H1 (cell line): ENCODE results near the gene MAGEA9B. TPM values are rescaled to one million over a fixed set of nuclear protein-coding genes. Genes with fewer than 3 reads are reported as not detected.

Source experiments
- CTCF ChIA-PET: fragments of 300-600 bp; sonication (Branson Sonifier 250); formaldehyde crosslinking; loops from one replicate; lab custom pipeline; 2021; ENCODE audit not compliant: partially characterized antibody; lab: Charles Lee
- POLR2A ChIA-PET: fragments of 300-600 bp; sonication (Branson Sonifier 250); formaldehyde crosslinking; loops from one replicate; lab custom pipeline; 2021; ENCODE audit warnings: inconsistent platforms; ENCODE audit not compliant: partially characterized antibody; lab: Charles Lee
- DNase-seq, 2 experiments: peaks; one replicate each; pipeline versions ENCODE4 v3.0.0 to v3.0.0-alpha.2; 2010 to 2022; ENCODE audit warnings: low spot score in 2 of 2, low read depth in 1 of 2, mixed read lengths in 1 of 2
- FAIRE-seq: peaks from 2 replicates; lab custom pipeline; 2011; peaks lifted over from hg19 to GRCh38; lab: Jason Lieb, UNC
- H2AFZ ChIP-seq: 2 replicates; pipeline ENCODE4 v1.8.1; 2012; ENCODE audit warnings: low read length, inconsistent platforms
- H2AK5ac ChIP-seq: 2 replicates; pipeline ENCODE4 v1.6.1; 2013; ENCODE audit warnings: low read depth, low read length
- H2BK120ac ChIP-seq: replicated peaks from 2 replicates; pipeline ENCODE3; 2013; ENCODE audit warnings: low read depth, low read length, inconsistent platforms
- H2BK12ac ChIP-seq: 2 replicates; pipeline ENCODE4 v1.6.1; 2013; ENCODE audit warnings: low read depth, low read length
- H2BK15ac ChIP-seq: 2 replicates; pipeline ENCODE4 v1.6.1; 2013; ENCODE audit warnings: low read length
- H2BK20ac ChIP-seq: 2 replicates; pipeline ENCODE4 v1.6.1; 2013; ENCODE audit warnings: low read length
- H2BK5ac ChIP-seq: 2 replicates; pipeline ENCODE4 v1.6.1; 2013; ENCODE audit warnings: low read depth, low read length
- H3K14ac ChIP-seq: 2 replicates; pipeline ENCODE4 v1.6.1; 2013; ENCODE audit warnings: inconsistent platforms; ENCODE audit not compliant: insufficient read length
- H3K18ac ChIP-seq: 2 replicates; pipeline ENCODE4 v1.6.1; 2013; ENCODE audit warnings: low read length; ENCODE audit errors: extremely low read depth
- H3K23ac ChIP-seq: 2 replicates; pipeline ENCODE4 v1.6.1; 2013; ENCODE audit warnings: inconsistent platforms; ENCODE audit not compliant: insufficient read length
- H3K23me2 ChIP-seq: 2 replicates; pipeline ENCODE4 v1.6.1; 2013; ENCODE audit warnings: low read depth, low read length
- H3K27ac ChIP-seq: 2 replicates; pipeline ENCODE4 v1.6.1; 2011; ENCODE audit warnings: low read depth, low read length, inconsistent platforms
- H3K27me3 ChIP-seq, 4 experiments: replicated peaks in 1 of 4; 1 replicate in 1 of 4; 2 replicates in 3 of 4; pipeline versions ENCODE4 v1.6.1 to v1.8.1; 2011 to 2013; ENCODE audit warnings: low read length in 3 of 4, mild to moderate bottlenecking in 3 of 4, inconsistent platforms in 2 of 4, mixed read lengths in 2 of 4, moderate library complexity in 1 of 4; ENCODE audit not compliant: control insufficient read depth in 3 of 4, insufficient read depth in 3 of 4; ENCODE audit errors: extremely low read depth in 1 of 4
- H3K36me3 ChIP-seq, 4 experiments: 2 replicates each; pipeline versions ENCODE4 v1.6.1 to v1.8.1; 2011 to 2013; ENCODE audit warnings: mild to moderate bottlenecking in 4 of 4, low read length in 3 of 4, moderate library complexity in 2 of 4, control low read depth in 1 of 4, inconsistent platforms in 1 of 4; ENCODE audit not compliant: insufficient read depth in 4 of 4, control insufficient read depth in 2 of 4
- H3K4ac ChIP-seq: replicated peaks from 2 replicates; pipeline ENCODE3; 2013; ENCODE audit warnings: low read length, low read depth, mixed read lengths, inconsistent platforms; ENCODE audit not compliant: insufficient read length
- H3K4me1 ChIP-seq, 4 experiments: replicated peaks in 1 of 4; 1 replicate in 1 of 4; 2 replicates in 3 of 4; pipeline versions ENCODE4 v1.6.1 to v1.8.1; 2011 to 2013; ENCODE audit warnings: low read length in 3 of 4, inconsistent platforms in 2 of 4, mixed read lengths in 1 of 4; ENCODE audit not compliant: insufficient read depth in 4 of 4, control insufficient read depth in 3 of 4
- H3K4me2 ChIP-seq, 2 experiments: 2 replicates each; pipeline versions ENCODE4 v1.6.1 to v1.8.1; 2011 to 2013; ENCODE audit warnings: low read depth in 2 of 2, low read length in 2 of 2, control low read depth in 1 of 2, inconsistent platforms in 1 of 2, mild to moderate bottlenecking in 1 of 2; ENCODE audit not compliant: insufficient read depth in 1 of 2
- H3K4me3 ChIP-seq, 4 experiments: fragments of 200-600, 300-600 bp in 1 of 4; sonication (generic), shearing (Covaris generic), sonication (Bioruptor Twin) in 1 of 4; 2 replicates each; pipeline versions ENCODE4 v1.5.1 to v1.8.1; 2011 to 2016; ENCODE audit warnings: low read length in 4 of 4, low read depth in 3 of 4, control low read depth in 2 of 4, inconsistent platforms in 2 of 4, mild to moderate bottlenecking in 2 of 4, mixed read lengths in 1 of 4, moderate library complexity in 1 of 4; ENCODE audit not compliant: insufficient read depth in 2 of 4; ENCODE audit errors: extremely low read depth in 1 of 4
- H3K56ac ChIP-seq: replicated peaks from 2 replicates; pipeline ENCODE3; 2013; ENCODE audit warnings: low read depth, mild to moderate bottlenecking, mixed read lengths, low read length, inconsistent platforms; ENCODE audit not compliant: insufficient read length
- H3K79me1 ChIP-seq: 2 replicates; pipeline ENCODE4 v1.6.1; 2013; ENCODE audit warnings: low read depth, low read length, control low read depth
- H3K79me2 ChIP-seq, 2 experiments: 2 replicates each; pipeline versions ENCODE4 v1.6.1 to v1.8.1; 2012 to 2013; ENCODE audit warnings: low read length in 2 of 2, mild to moderate bottlenecking in 2 of 2, inconsistent platforms in 1 of 2; ENCODE audit not compliant: insufficient read depth in 2 of 2, control insufficient read depth in 1 of 2
- H3K9ac ChIP-seq, 4 experiments: replicated peaks in 1 of 4; 1 replicate in 1 of 4; 2 replicates in 3 of 4; pipeline versions ENCODE4 v1.6.1 to v1.8.1; 2011 to 2013; ENCODE audit warnings: low read depth in 3 of 4, low read length in 3 of 4, control low read depth in 2 of 4, mild to moderate bottlenecking in 2 of 4, moderate library complexity in 2 of 4, inconsistent platforms in 1 of 4; ENCODE audit errors: extremely low read depth in 1 of 4
- H3K9me3 ChIP-seq, 2 experiments: 2 replicates each; pipeline versions ENCODE4 v1.6.1 to v1.8.1; 2012 to 2013; ENCODE audit warnings: mild to moderate bottlenecking in 2 of 2, moderate library complexity in 2 of 2, control low read depth in 1 of 2, inconsistent platforms in 1 of 2, low read depth in 1 of 2, low read length in 1 of 2, mixed read lengths in 1 of 2; ENCODE audit not compliant: insufficient read depth in 2 of 2
- H4K20me1 ChIP-seq, 2 experiments: replicated peaks in 1 of 2; 2 replicates each; pipeline versions ENCODE3 to v1.8.1; 2011 to 2013; ENCODE audit warnings: inconsistent platforms in 2 of 2, low read length in 2 of 2, mild to moderate bottlenecking in 1 of 2; ENCODE audit not compliant: insufficient read depth in 2 of 2, control insufficient read depth in 1 of 2
- H4K5ac ChIP-seq: 2 replicates; pipeline ENCODE4 v1.6.1; 2013; ENCODE audit warnings: low read length, low read depth, mixed read lengths, inconsistent platforms; ENCODE audit not compliant: insufficient read length
- H4K8ac ChIP-seq: 2 replicates; pipeline ENCODE4 v1.8.0; 2013; ENCODE audit warnings: mild to moderate bottlenecking, moderate library complexity, low read length, inconsistent platforms; ENCODE audit not compliant: insufficient read depth; ENCODE audit errors: extremely low read depth
- H4K91ac ChIP-seq: replicated peaks from 2 replicates; pipeline ENCODE3; 2013; ENCODE audit warnings: low read length, mixed read lengths, inconsistent platforms; ENCODE audit not compliant: insufficient read length
- BRCA1 ChIP-seq: IDR thresholded peaks from 2 replicates; pipeline ENCODE4 v1.6.1; 2012; ENCODE audit warnings: low read depth, low read length, improper control_type of control experiment
- CREB1 ChIP-seq: IDR thresholded peaks from 2 replicates; pipeline ENCODE4 v1.6.1; 2012; ENCODE audit warnings: inconsistent platforms
- EP300 ChIP-seq, 2 experiments: IDR thresholded peaks; 1 replicate in 1 of 2; 2 replicates in 1 of 2; pipeline ENCODE4 v1.6.1; 2011 to 2012; ENCODE audit warnings: low read depth in 2 of 2, low read length in 2 of 2, mild to moderate bottlenecking in 2 of 2, borderline replicate concordance in 1 of 2, inconsistent platforms in 1 of 2, moderate library complexity in 1 of 2
- FOSL1 ChIP-seq: IDR thresholded peaks from 2 replicates; pipeline ENCODE4 v1.6.1; 2011; ENCODE audit warnings: mild to moderate bottlenecking, low read depth, low read length, moderate library complexity; ENCODE audit not compliant: insufficient read depth
- HDAC2 ChIP-seq, 2 experiments: fragments of 300-600 bp in 1 of 2; sonication (generic) in 1 of 2; IDR thresholded peaks; 2 replicates each; pipeline ENCODE4 v1.6.1; 2011 to 2012; ENCODE audit warnings: low read depth in 2 of 2, low read length in 2 of 2, mild to moderate bottlenecking in 2 of 2, moderate library complexity in 2 of 2, borderline replicate concordance in 1 of 2, inconsistent platforms in 1 of 2
- JUN ChIP-seq: IDR thresholded peaks from 2 replicates; pipeline ENCODE4 v1.6.1; 2011; ENCODE audit warnings: low read depth, mild to moderate bottlenecking, improper control_type of control experiment, low read length
- NANOG ChIP-seq: IDR thresholded peaks from 2 replicates; pipeline ENCODE4 v1.6.1; 2011; ENCODE audit warnings: low read length, low read depth, mild to moderate bottlenecking, inconsistent platforms; ENCODE audit not compliant: insufficient read depth, poor library complexity, severe bottlenecking
- RFX5 ChIP-seq: IDR thresholded peaks from 2 replicates; pipeline ENCODE4 v1.6.1; 2011; ENCODE audit warnings: low read depth, low read length, improper control_type of control experiment, borderline replicate concordance
- RNF2 ChIP-seq: fragments of 200-900, 300-1000 bp; sonication (generic); IDR thresholded peaks from 2 replicates; pipeline ENCODE4 v1.7.1; 2016; ENCODE audit warnings: borderline replicate concordance, low read depth, mild to moderate bottlenecking, antibody characterized with exemption, low read length; ENCODE audit not compliant: poor library complexity, severe bottlenecking; ENCODE audit errors: missing control alignments
- SAP30 ChIP-seq: fragments of 300-600 bp; sonication (generic); IDR thresholded peaks from 2 replicates; pipeline ENCODE4 v1.7.1; 2012; ENCODE audit warnings: low read length, moderate library complexity, mild to moderate bottlenecking, inconsistent platforms; ENCODE audit not compliant: insufficient read depth, insufficient replicate concordance
- SP1 ChIP-seq: IDR thresholded peaks from 2 replicates; pipeline ENCODE4 v1.6.1; 2011; ENCODE audit warnings: low read depth, low read length
- TAF1 ChIP-seq: IDR thresholded peaks from 2 replicates; pipeline ENCODE4 v1.6.1; 2011; ENCODE audit warnings: mild to moderate bottlenecking, low read depth, low read length
- YY1 ChIP-seq: IDR thresholded peaks from 2 replicates; pipeline ENCODE4 v1.6.1; 2011; ENCODE audit warnings: low read depth, mild to moderate bottlenecking, low read length
- WGBS, 2 experiments: shearing (Covaris generic) in 1 of 2; methylation state at CpG; one replicate each; pipeline versions ENCODE4 v1.1.6 to v1.1.7; 2013 to 2015; ENCODE audit warnings: low lambda C conversion rate in 2 of 2, mixed read lengths in 2 of 2, inconsistent platforms in 1 of 2, low coverage in 1 of 2, missing lambda C conversion rate in 1 of 2; ENCODE audit not compliant: insufficient replicate concordance in 2 of 2, insufficient coverage in 1 of 2, insufficient read length in 1 of 2; ENCODE audit errors: extremely low coverage in 1 of 2, missing lambda C conversion rate in 1 of 2; 5-methylcytosine and 5-hydroxymethylcytosine counted together
- polyA plus RNA-seq, 7 experiments: library from polyadenylated mRNA; depleted of rRNA in 3 of 7; stranded (reverse) in 5 of 7; unstranded in 2 of 7; fragments of >200 nt in 5 of 7; fragments of 200-250 nt in 2 of 7; gene quantifications; 1 replicate in 5 of 7; 2 replicates in 1 of 7; 4 replicates in 1 of 7; pipeline versions ENCODE4 v1.2.1 to v1.2.3, GENCODE V29; 2011 to 2013; ENCODE audit warnings: missing spikeins in 2 of 7, mixed read lengths in 2 of 7
- total RNA-seq: library from RNA; stranded (reverse); fragmentation: NEBNext Ultra II Directional; extraction: Animal tissue kit (Norgen Biotek cat#: 25700); gene quantifications from 2 replicates; pipeline ENCODE4 v1.2.1, GENCODE V29; 2021

The MAGEA9B gene
- total and polyA plus RNA-seq, 2 of the 8 experiments (the other 6 are each of a cell fraction or from before 2014, with no cell fraction given): 0.06 TPM; not detected in 1

DNA sequence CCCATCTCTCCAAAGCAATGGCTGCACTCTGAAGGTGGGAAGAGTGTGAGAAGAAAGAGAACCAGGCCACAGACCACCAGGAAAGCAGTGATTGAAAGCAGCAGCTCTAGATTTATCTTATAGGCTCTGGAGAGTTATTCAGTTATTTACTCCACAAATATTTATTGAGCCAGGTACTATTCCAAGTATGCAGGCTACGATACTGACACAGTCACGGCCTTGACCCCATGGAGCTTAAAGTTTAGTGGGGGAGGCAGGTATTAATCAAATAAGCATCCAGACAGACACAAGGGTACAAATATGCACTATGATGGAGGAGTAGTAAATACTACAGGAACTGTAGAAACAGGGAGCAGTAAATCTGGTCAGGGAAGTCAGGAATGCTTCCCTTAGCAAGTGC lies 41.5 kb upstream of the MAGEA9B start:
- DNase-seq (no peak), FAIRE-seq (no peak)
- Histone ChIP-seq H3K79me1 (no peaks in the 10 kb centered on the region), H3K14ac (no peak overlapping the region), H3K79me2 (peaks cover 0 to 32% of the 10 kb centered on the region in 2 experiments; a peak in 2 of 4 replicates), H2AFZ (no peak overlapping the region), H4K20me1 (peaks cover 3 to 4% of the 10 kb centered on the region in 2 experiments), H2BK120ac (no peak overlapping the region), H2BK15ac (no peak overlapping the region), H3K23me2 (peaks cover 4% of the 10 kb centered on the region; the same call in 1 of the 2 replicates), H3K27me3 (peaks cover 3 to 19% (median 8%) of the 10 kb centered on the region in 4 experiments; a peak in 5 of 7 replicates), H3K36me3 (no peaks in the 10 kb centered on the region), H3K9me3 (no peaks in the 10 kb centered on the region), H2BK5ac (no peak overlapping the region), H3K4me3 (no peak overlapping the region), H4K8ac (no peak overlapping the region), H4K91ac (no peak overlapping the region), H3K56ac (no peak overlapping the region), H3K4ac (no peak overlapping the region), H2BK20ac (no peak overlapping the region), H3K18ac (no peak overlapping the region), H2AK5ac (no peak overlapping the region), H2BK12ac (no peak overlapping the region), H4K5ac (no peak overlapping the region), H3K4me1 (peaks cover 0 to 11% (median 2%) of the 10 kb centered on the region in 4 experiments; a peak in 3 of 7 replicates), H3K9ac (no peak overlapping the region), H3K27ac (no peak overlapping the region), H3K23ac (no peak overlapping the region), H3K4me2 (no peak overlapping the region)
- TF ChIP-seq SAP30 (no peak), FOSL1 (no peak), EP300 (IDR thresholded peaks at IDR 0.05; ENCODE audit: borderline replicate concordance in 1 of 2, low read depth in 2 of 2, low read length in 2 of 2) (no peak), TAF1 (no peak), RNF2 (no peak), JUN (no peak), YY1 (no peak), SP1 (no peak), CREB1 (no peak), RFX5 (no peak), BRCA1 (no peak), HDAC2 (IDR thresholded peaks at IDR 0.05; ENCODE audit: borderline replicate concordance in 1 of 2, low read depth in 2 of 2, low read length in 2 of 2) (no peak), NANOG (no peak)
- ChIA-PET CTCF (no interaction called here), POLR2A (interaction anchor here (0.9 kb wide), 1 partner anchor 10 kb away, joined by 3 read pairs; no protein-coding TSS in a partner anchor)
- WGBS, 2 experiments: 100% methylated on average over 2 of the region's 2 CpGs; no CpG with 5 or more reads in 1 of the 2 experiments
